ENCODE results near the gene LMNTD1.

Gene LMNTD1

GRCh38 chr12:25550186-25550585 lies 2.9 kb downstream of the LMNTD1 start:
- no peak for ATAC-seq
- no peak for TF ChIP-seq TCF4 (CRISPR knock-in tag; IDR thresholded peaks at IDR 0.05; ENCODE audit: borderline replicate concordance)
- TF ChIP-seq, protein P1, sequence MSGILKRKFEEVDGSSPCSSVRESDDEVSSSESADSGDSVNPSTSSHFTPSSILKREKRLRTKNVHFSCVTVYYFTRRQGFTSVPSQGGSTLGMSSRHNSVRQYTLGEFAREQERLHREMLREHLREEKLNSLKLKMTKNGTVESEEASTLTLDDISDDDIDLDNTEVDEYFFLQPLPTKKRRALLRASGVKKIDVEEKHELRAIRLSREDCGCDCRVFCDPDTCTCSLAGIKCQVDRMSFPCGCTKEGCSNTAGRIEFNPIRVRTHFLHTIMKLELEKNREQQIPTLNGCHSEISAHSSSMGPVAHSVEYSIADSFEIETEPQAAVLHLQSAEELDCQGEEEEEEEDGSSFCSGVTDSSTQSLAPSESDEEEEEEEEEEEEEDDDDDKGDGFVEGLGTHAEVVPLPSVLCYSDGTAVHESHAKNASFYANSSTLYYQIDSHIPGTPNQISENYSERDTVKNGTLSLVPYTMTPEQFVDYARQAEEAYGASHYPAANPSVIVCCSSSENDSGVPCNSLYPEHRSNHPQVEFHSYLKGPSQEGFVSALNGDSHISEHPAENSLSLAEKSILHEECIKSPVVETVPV (CRISPR knock-in tag; IDR thresholded peaks at IDR 0.05) = no peak
- TF ChIP-seq, protein P2, sequence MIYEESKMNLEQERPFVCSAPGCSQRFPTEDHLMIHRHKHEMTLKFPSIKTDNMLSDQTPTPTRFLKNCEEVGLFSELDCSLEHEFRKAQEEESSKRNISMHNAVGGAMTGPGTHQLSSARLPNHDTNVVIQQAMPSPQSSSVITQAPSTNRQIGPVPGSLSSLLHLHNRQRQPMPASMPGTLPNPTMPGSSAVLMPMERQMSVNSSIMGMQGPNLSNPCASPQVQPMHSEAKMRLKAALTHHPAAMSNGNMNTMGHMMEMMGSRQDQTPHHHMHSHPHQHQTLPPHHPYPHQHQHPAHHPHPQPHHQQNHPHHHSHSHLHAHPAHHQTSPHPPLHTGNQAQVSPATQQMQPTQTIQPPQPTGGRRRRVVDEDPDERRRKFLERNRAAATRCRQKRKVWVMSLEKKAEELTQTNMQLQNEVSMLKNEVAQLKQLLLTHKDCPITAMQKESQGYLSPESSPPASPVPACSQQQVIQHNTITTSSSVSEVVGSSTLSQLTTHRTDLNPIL (CRISPR knock-in tag; IDR thresholded peaks at IDR 0.05; ENCODE audit: low read depth) = no peak
- TF ChIP-seq GLIS3 (CRISPR knock-in tag; IDR thresholded peaks at IDR 0.05) = no peak
- no peak for TF ChIP-seq ZNF565 (CRISPR knock-in tag; conservative IDR thresholded peaks at IDR 0.05; ENCODE audit: low read depth)
- no peak for TF ChIP-seq ARNTL (CRISPR knock-in tag; IDR thresholded peaks at IDR 0.05; ENCODE audit: borderline replicate concordance, low read depth)
- TF ChIP-seq OSR1 (CRISPR knock-in tag; IDR thresholded peaks at IDR 0.05) = no peak
- no peak for TF ChIP-seq ZFP30 (CRISPR knock-in tag; IDR thresholded peaks at IDR 0.05)
- TF ChIP-seq SNAI2 (CRISPR knock-in tag; IDR thresholded peaks at IDR 0.05) = no peak
- TF ChIP-seq ESRRG (CRISPR knock-in tag; IDR thresholded peaks at IDR 0.05) = no peak
- TF ChIP-seq TSHZ2 (CRISPR knock-in tag; IDR thresholded peaks at IDR 0.05) = no peak
- TF ChIP-seq BACH2 (CRISPR knock-in tag; IDR thresholded peaks at IDR 0.05; ENCODE audit: borderline replicate concordance) = no peak
- TF ChIP-seq CSDC2 (CRISPR knock-in tag; IDR thresholded peaks at IDR 0.05) = no peak
- no peak for TF ChIP-seq ISL1 (CRISPR knock-in tag; IDR thresholded peaks at IDR 0.05)
- TF ChIP-seq, protein P3, sequence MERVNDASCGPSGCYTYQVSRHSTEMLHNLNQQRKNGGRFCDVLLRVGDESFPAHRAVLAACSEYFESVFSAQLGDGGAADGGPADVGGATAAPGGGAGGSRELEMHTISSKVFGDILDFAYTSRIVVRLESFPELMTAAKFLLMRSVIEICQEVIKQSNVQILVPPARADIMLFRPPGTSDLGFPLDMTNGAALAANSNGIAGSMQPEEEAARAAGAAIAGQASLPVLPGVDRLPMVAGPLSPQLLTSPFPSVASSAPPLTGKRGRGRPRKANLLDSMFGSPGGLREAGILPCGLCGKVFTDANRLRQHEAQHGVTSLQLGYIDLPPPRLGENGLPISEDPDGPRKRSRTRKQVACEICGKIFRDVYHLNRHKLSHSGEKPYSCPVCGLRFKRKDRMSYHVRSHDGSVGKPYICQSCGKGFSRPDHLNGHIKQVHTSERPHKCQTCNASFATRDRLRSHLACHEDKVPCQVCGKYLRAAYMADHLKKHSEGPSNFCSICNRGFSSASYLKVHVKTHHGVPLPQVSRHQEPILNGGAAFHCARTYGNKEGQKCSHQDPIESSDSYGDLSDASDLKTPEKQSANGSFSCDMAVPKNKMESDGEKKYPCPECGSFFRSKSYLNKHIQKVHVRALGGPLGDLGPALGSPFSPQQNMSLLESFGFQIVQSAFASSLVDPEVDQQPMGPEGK (CRISPR knock-in tag; IDR thresholded peaks at IDR 0.05; ENCODE audit: borderline replicate concordance) = no peak
- no peak for TF ChIP-seq PPARA (CRISPR knock-in tag; IDR thresholded peaks at IDR 0.05; ENCODE audit: borderline replicate concordance)
- TF ChIP-seq, protein P4, sequence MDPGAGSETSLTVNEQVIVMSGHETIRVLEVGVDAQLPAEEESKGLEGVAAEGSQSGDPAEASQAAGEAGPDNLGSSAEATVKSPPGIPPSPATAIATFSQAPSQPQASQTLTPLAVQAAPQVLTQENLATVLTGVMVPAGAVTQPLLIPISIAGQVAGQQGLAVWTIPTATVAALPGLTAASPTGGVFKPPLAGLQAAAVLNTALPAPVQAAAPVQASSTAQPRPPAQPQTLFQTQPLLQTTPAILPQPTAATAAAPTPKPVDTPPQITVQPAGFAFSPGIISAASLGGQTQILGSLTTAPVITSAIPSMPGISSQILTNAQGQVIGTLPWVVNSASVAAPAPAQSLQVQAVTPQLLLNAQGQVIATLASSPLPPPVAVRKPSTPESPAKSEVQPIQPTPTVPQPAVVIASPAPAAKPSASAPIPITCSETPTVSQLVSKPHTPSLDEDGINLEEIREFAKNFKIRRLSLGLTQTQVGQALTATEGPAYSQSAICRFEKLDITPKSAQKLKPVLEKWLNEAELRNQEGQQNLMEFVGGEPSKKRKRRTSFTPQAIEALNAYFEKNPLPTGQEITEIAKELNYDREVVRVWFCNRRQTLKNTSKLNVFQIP (CRISPR knock-in tag; IDR thresholded peaks at IDR 0.05; ENCODE audit: borderline replicate concordance, low read depth) = no peak
- no peak for TF ChIP-seq RARB (CRISPR knock-in tag; IDR thresholded peaks at IDR 0.05)
- TF ChIP-seq ZNF70 (CRISPR knock-in tag; IDR thresholded peaks at IDR 0.05) = no peak

DNA sequence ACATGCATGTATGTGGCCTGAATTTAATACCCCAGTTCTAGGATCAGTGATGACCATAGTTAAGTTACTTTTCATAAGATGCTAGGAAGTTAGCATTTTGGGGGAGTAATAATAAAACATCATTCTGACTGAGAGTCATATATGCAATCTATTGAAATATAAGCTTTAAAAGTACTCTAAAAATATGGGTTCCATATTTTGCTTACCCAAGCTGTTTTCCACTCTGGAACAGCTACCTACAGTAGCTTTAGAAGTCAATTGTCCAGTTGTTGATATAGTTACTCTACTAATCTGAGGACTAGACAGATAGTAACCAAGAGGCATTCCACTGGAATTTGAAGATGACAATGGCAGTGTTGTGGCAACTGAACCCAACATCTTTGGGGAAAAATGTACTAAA lies 4.0 kb downstream of the LMNTD1 start:
- no peak for ATAC-seq
- TF ChIP-seq ESRRG (CRISPR knock-in tag; IDR thresholded peaks at IDR 0.05) = no peak
- TF ChIP-seq, protein P3 (CRISPR knock-in tag; IDR thresholded peaks at IDR 0.05; ENCODE audit: borderline replicate concordance) = no peak
- TF ChIP-seq, protein P2 (CRISPR knock-in tag; IDR thresholded peaks at IDR 0.05; ENCODE audit: low read depth) = no peak
- TF ChIP-seq BACH2 (CRISPR knock-in tag; IDR thresholded peaks at IDR 0.05; ENCODE audit: borderline replicate concordance) = no peak
- TF ChIP-seq TCF4 (CRISPR knock-in tag; IDR thresholded peaks at IDR 0.05; ENCODE audit: borderline replicate concordance) = no peak
- no peak for TF ChIP-seq ZNF8 (CRISPR knock-in tag; IDR thresholded peaks at IDR 0.05)
- no peak for TF ChIP-seq ZFP30 (CRISPR knock-in tag; IDR thresholded peaks at IDR 0.05)
- TF ChIP-seq TSHZ2 (CRISPR knock-in tag; IDR thresholded peaks at IDR 0.05) = no peak
- TF ChIP-seq TOX (CRISPR knock-in tag; IDR thresholded peaks at IDR 0.05; ENCODE audit: borderline replicate concordance) = no peak
- no peak for TF ChIP-seq ZNF565 (CRISPR knock-in tag; conservative IDR thresholded peaks at IDR 0.05; ENCODE audit: low read depth)
- no peak for TF ChIP-seq CSDC2 (CRISPR knock-in tag; IDR thresholded peaks at IDR 0.05)
- no peak for TF ChIP-seq RARB (CRISPR knock-in tag; IDR thresholded peaks at IDR 0.05)
- TF ChIP-seq ISL1 (CRISPR knock-in tag; IDR thresholded peaks at IDR 0.05) = no peak
- TF ChIP-seq, protein P1 (CRISPR knock-in tag; IDR thresholded peaks at IDR 0.05) = no peak
- no peak for TF ChIP-seq ARNTL (CRISPR knock-in tag; IDR thresholded peaks at IDR 0.05; ENCODE audit: borderline replicate concordance, low read depth)
